Naive thymus-derived CD4-positive, alpha-beta T cell (primary cell): ENCODE results near the gene NBL1. TPM values are rescaled to one million over a fixed set of nuclear protein-coding genes. Genes with fewer than 3 reads are reported as not detected.

ENCODE experiments used
- ATAC-seq: fragments of 150-1000 bp; cut with Tn5 transposase; 2 replicates; pipeline ENCODE4 v1.10.0; 2021; ENCODE audit warnings: mild to moderate bottlenecking, moderate library complexity
- CTCF ChIA-PET: fragments of 350-600 bp; sonication (Branson Sonifier 250); formaldehyde crosslinking; loops from one replicate; lab custom pipeline; 2021; ENCODE audit warnings: antibody characterized with exemption; lab: Charles Lee
- POLR2A ChIA-PET: fragments of 350-600 bp; sonication (Branson Sonifier 250); formaldehyde crosslinking; loops from one replicate; lab custom pipeline; 2021; ENCODE audit warnings: antibody characterized with exemption, inconsistent platforms; lab: Charles Lee
- DNase-seq, 9 donors: peaks; one replicate each; pipeline versions ENCODE4 v3.0.0 to v3.0.0-alpha.2; 2020 to 2022; ENCODE audit warnings: mixed read lengths in 1 of 9
- H3K27ac ChIP-seq: one replicate; pipeline ENCODE4 v1.7.0; 2013; ENCODE audit warnings: mild to moderate bottlenecking, low read depth, low read length, moderate library complexity
- H3K27me3 ChIP-seq, 2 donors: one replicate each; pipeline ENCODE4 v1.7.0; 2013; ENCODE audit warnings: low read length in 2 of 2, mild to moderate bottlenecking in 2 of 2, moderate library complexity in 2 of 2; ENCODE audit not compliant: control insufficient read depth in 2 of 2, insufficient read depth in 2 of 2
- H3K36me3 ChIP-seq, 3 experiments: 1 replicate in 2 of 3; 2 replicates in 1 of 3; pipeline ENCODE4 v1.7.0; 2013; ENCODE audit warnings: low read length in 3 of 3, mild to moderate bottlenecking in 3 of 3, moderate library complexity in 1 of 3; ENCODE audit not compliant: insufficient read depth in 3 of 3, control insufficient read depth in 2 of 3
- H3K4me1 ChIP-seq, 2 donors: one replicate each; pipeline ENCODE4 v1.7.0; 2013; ENCODE audit warnings: low read length in 2 of 2, mild to moderate bottlenecking in 2 of 2, moderate library complexity in 1 of 2; ENCODE audit not compliant: control insufficient read depth in 2 of 2, insufficient read depth in 2 of 2
- H3K4me3 ChIP-seq: 2 replicates; pipeline ENCODE4 v1.7.0; 2013; ENCODE audit warnings: mild to moderate bottlenecking, low read length
- H3K9me3 ChIP-seq, 3 experiments: 1 replicate in 2 of 3; 2 replicates in 1 of 3; pipeline ENCODE4 v1.7.0; 2013; ENCODE audit warnings: low read length in 3 of 3; ENCODE audit not compliant: control insufficient read depth in 2 of 3
- H3K27ac Mint-ChIP-seq, 9 donors: one replicate each; pipeline ENCODE4 v1.8.0; 2020 to 2022; ENCODE audit warnings: mixed read lengths in 9 of 9, mild to moderate bottlenecking in 8 of 9, moderate library complexity in 5 of 9, inconsistent platforms in 2 of 9
- H3K27me3 Mint-ChIP-seq, 5 donors: one replicate each; pipeline ENCODE4 v1.8.0; 2021 to 2022; ENCODE audit warnings: mixed read lengths in 5 of 5, mild to moderate bottlenecking in 1 of 5
- H3K36me3 Mint-ChIP-seq, 5 donors: one replicate each; pipeline ENCODE4 v1.8.0; 2020 to 2022; ENCODE audit warnings: mixed read lengths in 5 of 5, mild to moderate bottlenecking in 3 of 5, inconsistent platforms in 1 of 5
- H3K4me1 Mint-ChIP-seq, 7 donors: one replicate each; pipeline ENCODE4 v1.8.0; 2020 to 2022; ENCODE audit warnings: mixed read lengths in 7 of 7, mild to moderate bottlenecking in 3 of 7, inconsistent platforms in 1 of 7
- H3K4me3 Mint-ChIP-seq, 10 donors: one replicate each; pipeline ENCODE4 v1.8.0; 2020 to 2022; ENCODE audit warnings: mild to moderate bottlenecking in 10 of 10, mixed read lengths in 10 of 10, moderate library complexity in 6 of 10, inconsistent platforms in 2 of 10
- H3K9me3 Mint-ChIP-seq, 11 donors: one replicate each; pipeline ENCODE4 v1.8.0; 2020 to 2022; ENCODE audit warnings: mixed read lengths in 11 of 11, mild to moderate bottlenecking in 4 of 11, inconsistent platforms in 1 of 11, moderate library complexity in 1 of 11
- intact Hi-C, 2 donors: fragments of 100-400 bp; cut with micrococcal nuclease; formaldehyde crosslinking; loops; one replicate each; pipeline ENCODE4 v1.15.1; 2023
- polyA plus RNA-seq, 2 donors: library from polyadenylated mRNA; unstranded; fragments of 300-500 nt; fragmentation: Illumina TruSeq; gene quantifications; one replicate each; pipeline ENCODE4 v1.2.3, GENCODE V29; 2021
- total RNA-seq, 6 experiments: library from RNA in 5 of 6; stranded (reverse) in 5 of 6; gene quantifications; 1 replicate in 5 of 6; 2 replicates in 1 of 6; pipeline ENCODE4 v1.2.3 and lab custom pipeline; 2021 to 2026

NBL1 gene
- total and polyA plus RNA-seq, 7 experiments from 2014 or later = 2.5 to 36.1 (median 22.6) TPM

DNA sequence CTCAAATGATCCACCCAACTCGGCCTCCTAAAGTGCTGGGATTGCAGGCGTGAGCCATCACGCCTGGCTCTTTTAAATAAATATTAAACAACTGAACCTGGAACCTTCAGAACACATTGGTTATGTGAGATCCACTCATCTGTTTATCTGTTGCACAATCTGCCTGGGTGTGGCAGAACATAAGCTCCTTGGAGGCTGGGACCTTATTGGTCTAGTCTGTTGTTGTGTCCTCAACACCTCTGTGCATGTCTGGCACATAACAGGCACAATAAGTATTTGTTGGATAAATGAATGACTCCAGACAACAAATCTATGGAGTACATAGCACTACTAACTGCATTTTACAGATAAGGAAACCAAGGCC, 4.1 kb upstream of the NBL1 start:
- ChIA-PET CTCF (no interaction called here), POLR2A (interaction anchor here (0.6 to 10.2 kb wide), 4 partner anchors 32 to 429 kb away, joined by 3 to 87 read pairs (median 3); a partner anchor contains a TSS)
- Mint-ChIP-seq H3K4me1 (peaks cover 0 to 12% (median 9%) of the 10 kb centered on the region in 7 donors), H3K27me3 (peaks cover 0 to 25% (median 8%) of the 10 kb centered on the region in 5 donors), H3K9me3 (no peaks in the 10 kb centered on the region), H3K4me3 (no peak overlapping the region), H3K36me3 (peaks cover 0 to 3% (median 0%) of the 10 kb centered on the region in 5 donors), H3K27ac (no peak overlapping the region)
- Histone ChIP-seq H3K36me3 (no peaks in the 10 kb centered on the region), H3K27me3 (no peaks in the 10 kb centered on the region), H3K4me1 (peaks cover 0 to 6% of the 10 kb centered on the region in 2 donors), H3K4me3 (no peak overlapping the region), H3K27ac (no peak overlapping the region), H3K9me3 (no peaks in the 10 kb centered on the region)
- intact Hi-C loops = loop anchor here in 1 of 2 donors (10.0 kb wide), 1 partner anchor 325 kb away; the partner anchor contains the start of genes AKR7A2 and SLC66A1
- DNase-seq (no peak), ATAC-seq (no peak)

DNA sequence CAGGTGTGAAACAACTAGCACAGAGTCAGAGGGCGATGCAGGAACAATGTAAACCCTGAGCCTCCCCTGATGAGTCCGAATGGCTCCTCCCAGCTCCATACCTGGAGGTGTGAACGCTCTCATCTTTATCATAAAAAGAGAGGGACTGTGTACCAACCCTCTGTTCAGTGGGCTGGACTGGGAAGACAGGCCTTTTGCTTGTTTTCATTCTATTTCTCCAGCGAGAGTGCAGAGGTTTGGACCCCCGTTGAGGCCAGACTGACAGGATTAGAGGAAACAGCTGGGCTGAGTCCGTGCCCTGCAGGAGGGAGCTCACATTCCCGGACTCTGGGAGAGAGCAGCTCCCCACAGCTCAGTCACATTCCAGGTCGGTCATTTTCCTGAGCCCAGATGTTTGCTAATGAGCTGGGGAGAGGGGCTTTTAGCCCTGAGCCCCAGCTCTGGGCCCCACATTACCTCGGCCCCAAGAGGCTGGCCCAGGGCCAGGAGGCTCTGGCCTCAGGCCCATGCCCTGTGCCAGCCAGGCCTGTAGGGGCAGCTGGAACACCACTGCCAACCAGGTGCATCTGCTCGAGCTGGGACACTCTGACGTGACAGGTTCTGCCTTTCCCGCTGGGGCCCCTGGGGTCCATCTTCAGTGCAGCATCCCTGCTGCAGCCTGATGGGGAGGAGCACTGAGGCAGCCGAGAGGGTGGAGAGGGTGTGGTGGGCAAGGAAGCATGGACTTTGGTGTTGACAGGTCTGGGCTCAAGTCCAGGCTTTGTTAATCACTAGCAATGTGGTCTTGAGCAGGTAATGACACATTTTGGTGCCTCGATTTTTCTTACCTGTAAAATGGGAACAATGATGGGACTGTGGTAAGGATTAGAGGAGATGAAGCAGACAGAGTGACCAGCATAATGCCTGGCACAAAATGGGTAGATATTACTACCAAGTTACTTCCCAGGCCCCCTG, 3.5 kb upstream of the NBL1 start:
- H3K9me3 Mint-ChIP-seq = no peaks in the 10 kb centered on the region
- ChIA-PET CTCF (no interaction called here), POLR2A (interaction anchor here (0.6 to 10.2 kb wide), 4 partner anchors 10 to 58 kb away, joined by 3 to 87 read pairs (median 4); a partner anchor contains a TSS)
- Histone ChIP-seq H3K27me3 (no peaks in the 10 kb centered on the region), H3K9me3 (no peaks in the 10 kb centered on the region), H3K27ac (no peak overlapping the region), H3K36me3 (no peaks in the 10 kb centered on the region), H3K4me3 (no peak overlapping the region), H3K4me1 (peaks cover 0 to 6% of the 10 kb centered on the region in 2 donors)
- peaks cover under 1 to 14% (median 10%) of the 10 kb centered on the region in 7 donors for H3K4me1 Mint-ChIP-seq
- no peak for DNase-seq
- peaks cover 0 to 25% (median 8%) of the 10 kb centered on the region in 5 donors for H3K27me3 Mint-ChIP-seq
- ATAC-seq = no peak
- no peak overlapping the region for H3K27ac Mint-ChIP-seq
- intact Hi-C loops = loop anchor here in 1 of 2 donors (10.0 kb wide), 1 partner anchor 326 kb away; the partner anchor contains the start of genes AKR7A2 and SLC66A1
- no peak overlapping the region for H3K4me3 Mint-ChIP-seq
- peaks cover 0 to 3% (median 0%) of the 10 kb centered on the region in 5 donors for H3K36me3 Mint-ChIP-seq

DNA sequence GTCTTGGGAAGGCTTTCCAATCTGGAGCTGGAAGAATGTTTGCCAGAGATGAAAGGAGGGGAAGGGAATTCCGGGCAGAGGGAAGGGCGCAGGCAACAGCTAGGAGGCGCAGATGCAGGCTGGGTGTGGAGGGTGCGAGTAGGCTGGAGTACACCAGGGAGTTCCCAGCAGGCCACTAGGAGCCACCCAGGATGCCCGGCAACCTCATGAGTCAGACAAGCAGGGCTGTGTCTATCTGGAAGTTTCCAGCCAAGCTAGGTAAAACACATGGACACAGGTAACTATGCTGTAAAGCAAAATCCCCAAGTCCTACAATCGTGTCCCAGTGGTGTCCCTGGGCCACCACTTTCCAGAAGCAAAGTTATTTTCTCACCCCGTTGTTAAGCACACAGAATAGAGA, 990 bp upstream of the NBL1 start:
- Mint-ChIP-seq H3K9me3 (peaks cover 0 to 4% (median 0%) of the 10 kb centered on the region in 11 donors), H3K27me3 (peaks cover 0 to 29% (median 8%) of the 10 kb centered on the region in 5 donors), H3K27ac (peak overlapping the region in 8 of 9 donors; percentile 57 to 90 (median 72)), H3K4me3 (peak overlapping the region; percentile 73 to 89 (median 84)), H3K36me3 (peaks cover 0 to 3% (median 0%) of the 10 kb centered on the region in 5 donors), H3K4me1 (peaks cover 17 to 38% (median 33%) of the 10 kb centered on the region in 7 donors)
- ATAC-seq (no peak), DNase-seq (no peak)
- peak overlapping the region; percentile 69 for H3K27ac ChIP-seq
- intact Hi-C loops = loop anchor here in 1 of 2 donors (10.0 kb wide), 1 partner anchor 328 kb away; the partner anchor contains the start of genes AKR7A2 and SLC66A1
- ChIA-PET POLR2A (interaction anchor here (1.0 to 10.2 kb wide), 2 partner anchors 24 to 44 kb away, joined by 3 to 87 read pairs; a partner anchor contains a TSS), CTCF (interaction anchor here (1.4 to 1.8 kb wide), 3 partner anchors 11 to 46 kb away, joined by 3 to 7 read pairs (median 4); a partner anchor contains a TSS)
- H3K36me3 ChIP-seq = no peaks in the 10 kb centered on the region
- peaks cover 6 to 7% of the 10 kb centered on the region in 2 donors for H3K4me1 ChIP-seq
- H3K4me3 ChIP-seq = peak overlapping the region; percentile 62
- H3K27me3 ChIP-seq = no peaks in the 10 kb centered on the region
- no peaks in the 10 kb centered on the region for H3K9me3 ChIP-seq

DNA sequence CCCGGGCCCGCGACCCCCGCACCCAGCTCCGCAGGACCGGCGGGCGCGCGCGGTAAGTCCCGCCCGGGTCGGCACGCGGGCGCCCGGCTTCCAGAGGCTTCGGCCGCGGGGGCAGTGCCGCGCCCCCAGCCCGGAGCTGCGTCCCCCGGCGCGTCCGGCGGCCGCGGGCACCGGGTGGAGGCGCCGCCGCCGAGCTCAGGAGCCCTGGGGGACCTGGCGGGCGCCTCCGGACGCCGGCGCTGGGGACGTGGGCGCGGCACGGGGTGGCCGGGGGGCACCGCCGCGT, 227 bp downstream of the NBL1 start:
- no peak for ATAC-seq

DNA sequence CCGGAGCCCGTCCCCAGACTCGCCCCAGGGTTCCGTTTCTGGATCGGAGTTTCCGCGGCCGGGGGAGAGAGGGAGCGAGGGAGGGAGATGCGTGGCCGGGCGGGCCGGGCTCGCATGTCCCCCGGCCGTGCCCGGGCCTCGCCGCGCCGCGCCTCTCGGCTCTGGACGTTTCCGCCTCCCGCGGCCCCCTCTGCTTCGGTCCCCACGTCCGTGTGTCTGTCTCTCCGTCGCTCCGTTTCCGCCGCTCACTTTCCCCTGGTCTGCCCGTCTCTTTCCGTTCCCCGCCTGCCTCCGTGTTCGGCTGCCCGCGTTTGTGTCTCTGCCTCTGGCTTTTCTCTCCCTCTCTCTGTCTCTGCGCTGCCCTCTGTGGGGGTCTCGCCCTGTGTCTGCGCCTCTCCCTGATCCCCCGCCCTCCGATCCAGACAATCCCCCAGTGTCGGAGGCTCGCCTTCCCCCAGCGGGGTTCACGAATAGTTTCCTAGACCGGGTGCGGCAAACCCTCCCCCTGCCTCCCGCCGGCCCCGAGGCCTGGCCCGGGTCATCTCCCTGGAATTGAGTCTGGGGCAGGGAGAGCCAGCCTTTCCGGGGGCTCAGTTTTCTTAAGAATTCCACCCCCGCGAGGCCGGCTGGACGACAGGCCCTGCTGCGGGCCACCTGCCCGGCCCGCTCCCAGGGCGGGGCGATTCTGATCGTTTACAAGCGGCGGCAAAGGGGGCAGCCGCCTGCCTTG, 735 bp downstream of the NBL1 start:
- POLR2A ChIA-PET = interaction anchor here (0.8 to 10.2 kb wide), 3 partner anchors 14 to 157 kb away, joined by 3 to 87 read pairs (median 3); a partner anchor contains a TSS
- peaks cover 6 to 7% of the 10 kb centered on the region in 2 donors for H3K4me1 ChIP-seq
- DNase-seq (peak in 7 of 9 donors; percentile 43 to 55 (median 49)), ATAC-seq (peak; percentile 23)
- peaks cover 0 to 4% (median 0%) of the 10 kb centered on the region in 11 donors for H3K9me3 Mint-ChIP-seq
- peak overlapping the region; percentile 87 to 100 (median 97) for H3K4me3 Mint-ChIP-seq
- no peaks in the 10 kb centered on the region for H3K27me3 ChIP-seq
- peak overlapping the region; percentile 80 to 98 (median 92) for H3K27ac Mint-ChIP-seq
- H3K27ac ChIP-seq = peak overlapping the region; percentile 46
- H3K9me3 ChIP-seq = no peaks in the 10 kb centered on the region
- peaks cover 0 to 3% (median 0%) of the 10 kb centered on the region in 5 donors for H3K36me3 Mint-ChIP-seq
- CTCF ChIA-PET = interaction anchor here (1.8 kb wide), 1 partner anchor 48 kb away, joined by 7 read pairs; a partner anchor contains a TSS
- intact Hi-C loops = loop anchor here (1.0 to 10.0 kb wide), 6 partner anchors 48 to 394 kb away; partner anchors contain the start of genes AKR7A2 (in 2 of the 2), SLC66A1 (in 2 of the 2), CAPZB (in 1 of the 2) and EMC1 (in 1 of the 2)
- no peaks in the 10 kb centered on the region for H3K36me3 ChIP-seq
- peaks cover 17 to 39% (median 33%) of the 10 kb centered on the region in 7 donors for H3K4me1 Mint-ChIP-seq
- H3K27me3 Mint-ChIP-seq = peaks cover 0 to 29% (median 8%) of the 10 kb centered on the region in 5 donors
- peak overlapping the region; percentile 45 for H3K4me3 ChIP-seq

More for the DNA sequence above, 227 bp downstream of the NBL1 start:
- no peaks in the 10 kb centered on the region for H3K27me3 ChIP-seq
- no peaks in the 10 kb centered on the region for H3K9me3 ChIP-seq
- peaks cover 0 to 3% (median 0%) of the 10 kb centered on the region in 5 donors for H3K36me3 Mint-ChIP-seq
- peak overlapping the region; percentile 45 for H3K4me3 ChIP-seq
- POLR2A ChIA-PET = interaction anchor here (0.6 to 10.2 kb wide), 4 partner anchors 13 to 189 kb away, joined by 3 to 87 read pairs (median 3); a partner anchor contains a TSS
- H3K27me3 Mint-ChIP-seq = peaks cover 0 to 29% (median 8%) of the 10 kb centered on the region in 5 donors
- H3K36me3 ChIP-seq = no peaks in the 10 kb centered on the region
- no peak for DNase-seq
- peak overlapping the region; percentile 46 for H3K27ac ChIP-seq
- H3K27ac Mint-ChIP-seq = peak overlapping the region in 3 of 9 donors; percentile 83 to 98 (median 89)
- intact Hi-C loops = loop anchor here (1.0 to 10.0 kb wide), 6 partner anchors 47 to 393 kb away; partner anchors contain the start of genes AKR7A2 (in 2 of the 2), SLC66A1 (in 2 of the 2), CAPZB (in 1 of the 2) and EMC1 (in 1 of the 2)
- peaks cover 6 to 7% of the 10 kb centered on the region in 2 donors for H3K4me1 ChIP-seq
- H3K9me3 Mint-ChIP-seq = peaks cover 0 to 4% (median 0%) of the 10 kb centered on the region in 11 donors
- H3K4me3 Mint-ChIP-seq = peak overlapping the region in 3 of 10 donors; percentile 87 to 99 (median 93)
- CTCF ChIA-PET = interaction anchor here (1.8 kb wide), 1 partner anchor 47 kb away, joined by 7 read pairs; a partner anchor contains a TSS
- H3K4me1 Mint-ChIP-seq = peaks cover 17 to 38% (median 33%) of the 10 kb centered on the region in 7 donors
